Upper lobe of right lung (tissue), 1 donor: ENCODE measurements around the gene AARS2. TPM values are rescaled to one million over a fixed set of nuclear protein-coding genes. Genes with fewer than 3 reads are reported as not detected.

Experiments
- ATAC-seq: fragments of 200-7000 bp; cut with Tn5 transposase; one replicate; pipeline ENCODE4 v1.9.1; 2020; ENCODE audit warnings: mild to moderate bottlenecking, moderate library complexity
- DNase-seq: peaks from one replicate; pipeline ENCODE4 v3.0.0-alpha.2; 2020
- H3K27ac ChIP-seq: fragments of 200-600 bp; one replicate; pipeline ENCODE4 v1.8.0; 2022
- H3K27me3 ChIP-seq: fragments of 200-600 bp; one replicate; pipeline ENCODE4 v1.8.0; 2022; ENCODE audit warnings: mild to moderate bottlenecking
- H3K36me3 ChIP-seq: fragments of 200-600 bp; one replicate; pipeline ENCODE4 v1.8.0; 2022
- H3K4me1 ChIP-seq: fragments of 200-600 bp; one replicate; pipeline ENCODE4 v1.8.0; 2022
- H3K4me3 ChIP-seq: fragments of 200-600 bp; one replicate; pipeline ENCODE4 v1.8.0; 2022; ENCODE audit warnings: mild to moderate bottlenecking
- H3K9me3 ChIP-seq: fragments of 200-600 bp; one replicate; pipeline ENCODE4 v1.8.0; 2022
- CTCF ChIP-seq: fragments of 200-600 bp; IDR thresholded peaks from one replicate; pipeline ENCODE4 v1.8.0; 2022; ENCODE audit warnings: antibody characterized with exemption
- intact Hi-C: fragments of 100-400 bp; cut with DNase I; formaldehyde crosslinking; loops from one replicate; pipeline ENCODE4 v1.11.0; 2022
- total RNA-seq: library from RNA; stranded (reverse); fragmentation: NEBNext Ultra II Directional; extraction: Animal tissue kit (Norgen Biotek cat#: 25700); gene quantifications from one replicate; pipeline ENCODE4 v1.2.1, GENCODE V29; 2021
- donor health status: DM: no; HTN: yes; CAD: no; lungs with severe emphysema.

Gene AARS2
- total RNA-seq, 1 donor from 2014 or later: 11.8 TPM

GRCh38 chr6:44292661-44293365, 20.3 kb downstream of the AARS2 start:
- peaks cover 9% of the 10 kb centered on the region for H3K4me1 ChIP-seq
- no peak overlapping the region for H3K27ac ChIP-seq
- peaks cover 90% of the 10 kb centered on the region for H3K27me3 ChIP-seq
- no peak for DNase-seq
- H3K9me3 ChIP-seq: no peaks in the 10 kb centered on the region
- H3K36me3 ChIP-seq: no peaks in the 10 kb centered on the region
- ATAC-seq: no peak
- intact Hi-C loops: no loop called here
- TF ChIP-seq CTCF: no peak
- H3K4me3 ChIP-seq: no peak overlapping the region

DNA sequence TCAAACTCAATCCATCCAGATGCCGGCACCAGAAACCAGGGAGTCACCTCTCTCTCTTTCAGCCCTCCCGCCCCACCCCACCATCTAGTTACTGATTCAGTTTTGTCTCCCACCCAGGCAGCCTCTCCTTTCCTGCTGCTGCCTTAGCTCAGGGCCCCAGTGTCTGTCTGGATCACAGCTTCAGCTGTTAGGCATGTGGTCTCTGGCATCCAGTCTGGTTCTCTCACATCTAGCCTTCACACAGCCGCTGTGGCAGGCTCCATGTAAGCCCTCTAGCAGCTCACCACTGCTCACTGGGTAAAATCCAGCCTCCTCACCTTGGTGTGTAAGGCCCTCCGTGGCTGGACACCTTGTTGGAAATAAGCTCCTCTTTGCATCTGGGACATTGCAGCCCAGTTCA, 21.3 kb downstream of the AARS2 start:
- H3K27ac ChIP-seq: no peak overlapping the region
- H3K4me1 ChIP-seq: no peaks in the 10 kb centered on the region
- H3K27me3 ChIP-seq: peaks cover 90% of the 10 kb centered on the region
- DNase-seq (no peak), ATAC-seq (no peak)
- no peak for TF ChIP-seq CTCF
- no peak overlapping the region for H3K4me3 ChIP-seq
- no peaks in the 10 kb centered on the region for H3K9me3 ChIP-seq
- H3K36me3 ChIP-seq: no peaks in the 10 kb centered on the region
- intact Hi-C loops: no loop called here

DNA sequence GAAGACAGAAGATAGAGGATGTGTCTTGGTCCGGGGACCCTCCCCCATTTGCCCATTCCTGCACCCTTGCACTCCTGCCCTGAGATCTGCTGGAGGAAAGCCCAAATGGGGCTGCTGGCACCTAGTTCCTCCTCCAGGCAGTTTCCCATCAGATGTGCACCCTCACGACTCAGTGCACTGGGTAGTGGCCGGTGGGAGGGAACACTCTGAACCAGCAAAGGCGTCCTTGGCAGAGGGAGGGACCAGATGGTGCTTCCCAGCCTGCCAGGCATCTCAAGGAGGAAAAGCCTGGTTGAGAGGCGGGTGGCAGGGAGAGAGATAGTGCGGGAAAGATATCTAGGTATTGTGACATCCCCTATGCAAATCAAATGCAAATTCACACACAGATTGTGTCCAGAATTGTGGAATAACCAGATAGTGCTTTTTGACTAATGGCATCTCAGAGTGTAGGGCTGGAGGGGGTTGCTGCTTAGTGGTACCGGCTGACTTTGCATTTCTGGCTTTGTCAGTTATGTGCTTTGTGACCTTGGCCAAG, 23.4 kb downstream of the AARS2 start:
- Histone ChIP-seq H3K27me3 (peaks cover 81% of the 10 kb centered on the region), H3K4me1 (no peaks in the 10 kb centered on the region), H3K9me3 (no peaks in the 10 kb centered on the region), H3K27ac (no peak overlapping the region), H3K4me3 (no peak overlapping the region), H3K36me3 (no peaks in the 10 kb centered on the region)
- intact Hi-C loops: no loop called here
- ATAC-seq (no peak), DNase-seq (no peak)
- TF ChIP-seq CTCF: no peak

DNA sequence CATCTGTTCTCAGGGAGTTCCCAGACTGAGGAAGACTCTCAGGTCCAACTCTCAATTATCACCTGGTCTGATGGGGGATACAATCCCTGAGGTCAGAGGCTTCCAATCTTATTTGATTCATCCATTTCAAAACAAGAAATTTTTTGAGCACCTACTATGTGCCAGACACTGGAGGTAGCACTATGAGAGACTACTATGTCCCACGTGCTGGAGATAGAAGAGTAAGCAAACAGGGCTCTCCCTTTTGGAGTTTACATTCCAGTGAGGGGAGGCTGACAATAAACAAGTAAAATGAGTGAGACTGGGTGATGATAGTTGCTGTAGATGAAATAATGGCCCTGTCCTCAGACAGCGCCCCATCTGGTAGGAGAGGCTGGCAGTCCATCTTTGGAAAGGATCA, 26.4 kb downstream of the AARS2 start:
- no peaks in the 10 kb centered on the region for H3K9me3 ChIP-seq
- DNase-seq (no peak), ATAC-seq (no peak)
- no peaks in the 10 kb centered on the region for H3K4me1 ChIP-seq
- peaks cover 59% of the 10 kb centered on the region for H3K27me3 ChIP-seq
- no peak overlapping the region for H3K4me3 ChIP-seq
- no peak for TF ChIP-seq CTCF
- H3K36me3 ChIP-seq: no peaks in the 10 kb centered on the region
- no peak overlapping the region for H3K27ac ChIP-seq
- intact Hi-C loops: no loop called here

- Histone ChIP-seq H3K27ac (no peak overlapping the region), H3K4me1 (no peaks in the 10 kb centered on the region), H3K27me3 (peaks cover 54% of the 10 kb centered on the region), H3K36me3 (no peaks in the 10 kb centered on the region), H3K9me3 (no peaks in the 10 kb centered on the region), H3K4me3 (no peak overlapping the region)
- no peak for DNase-seq
- intact Hi-C loops: no loop called here
- ATAC-seq: no peak
- TF ChIP-seq CTCF: no peak
These were observed 26.9 kb downstream of the AARS2 start for GRCh38 chr6:44286285-44286565.
